Ishikawa (cell line): Measurements from ENCODE around the gene TREX2.

Experiments
- CEBPB ChIP-seq: IDR thresholded peaks from 2 replicates; pipeline ENCODE4 v1.6.1; 2012
- CREB1 ChIP-seq: IDR thresholded peaks from 2 replicates; pipeline ENCODE4 v1.6.1; 2012; ENCODE audit warnings: low read depth
- EGR1 ChIP-seq: IDR thresholded peaks from 2 replicates; pipeline ENCODE4 v1.6.1; 2012
- EP300 ChIP-seq: IDR thresholded peaks from 2 replicates; pipeline ENCODE4 v1.6.1; 2012; ENCODE audit warnings: borderline replicate concordance
- FOXM1 ChIP-seq: IDR thresholded peaks from 2 replicates; pipeline ENCODE4 v1.6.1; 2012; ENCODE audit warnings: low read depth, borderline replicate concordance
- NFIC ChIP-seq: IDR thresholded peaks from 2 replicates; pipeline ENCODE4 v1.6.1; 2012
- RAD21 ChIP-seq: IDR thresholded peaks from 2 replicates; pipeline ENCODE4 v1.6.1; 2012; ENCODE audit warnings: low read depth
- TAF1 ChIP-seq: IDR thresholded peaks from 2 replicates; pipeline ENCODE4 v1.6.1; 2012; ENCODE audit warnings: low read depth, mild to moderate bottlenecking
- TCF12 ChIP-seq: IDR thresholded peaks from 2 replicates; pipeline ENCODE4 v1.6.1; 2012; ENCODE audit warnings: low read depth
- TEAD4 ChIP-seq: IDR thresholded peaks from 2 replicates; pipeline ENCODE4 v1.6.1; 2012
- YY1 ChIP-seq: IDR thresholded peaks from 2 replicates; pipeline ENCODE4 v1.6.1; 2012; ENCODE audit warnings: low read depth
- ZBTB7A ChIP-seq: IDR thresholded peaks from 2 replicates; pipeline ENCODE4 v1.6.1; 2012; ENCODE audit warnings: low read depth
- TF ChIP-seq, protein P1 (sequence below): IDR thresholded peaks from 2 replicates; pipeline ENCODE4 v1.6.1; 2012
- TF ChIP-seq, protein P2 (sequence below): IDR thresholded peaks from 2 replicates; pipeline ENCODE4 v1.6.1; 2012
- TF ChIP-seq, protein P3 (sequence below): IDR thresholded peaks from 2 replicates; pipeline ENCODE4 v1.6.1; 2012; ENCODE audit warnings: low read depth, mild to moderate bottlenecking

TREX2 gene, protein sequence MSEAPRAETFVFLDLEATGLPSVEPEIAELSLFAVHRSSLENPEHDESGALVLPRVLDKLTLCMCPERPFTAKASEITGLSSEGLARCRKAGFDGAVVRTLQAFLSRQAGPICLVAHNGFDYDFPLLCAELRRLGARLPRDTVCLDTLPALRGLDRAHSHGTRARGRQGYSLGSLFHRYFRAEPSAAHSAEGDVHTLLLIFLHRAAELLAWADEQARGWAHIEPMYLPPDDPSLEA

GRCh38 chrX:153445856-153446635 lies at the start of gene TREX2:
Gene TREX2, minus strand, starts transcription at chrX:153446056. Its CDS starts 626 bp downstream, at chrX:153445430.
- TF ChIP-seq YY1 = no peak
- no peak for TF ChIP-seq CREB1
- no peak for TF ChIP-seq TCF12
- no peak for TF ChIP-seq ZBTB7A
- TF ChIP-seq TEAD4 = no peak
- no peak for TF ChIP-seq NFIC
- no peak for TF ChIP-seq EGR1
- TF ChIP-seq TAF1 = no peak
- no peak for TF ChIP-seq RAD21
- TF ChIP-seq, protein P1, sequence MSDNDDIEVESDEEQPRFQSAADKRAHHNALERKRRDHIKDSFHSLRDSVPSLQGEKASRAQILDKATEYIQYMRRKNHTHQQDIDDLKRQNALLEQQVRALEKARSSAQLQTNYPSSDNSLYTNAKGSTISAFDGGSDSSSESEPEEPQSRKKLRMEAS = no peak
- no peak for TF ChIP-seq CEBPB
- TF ChIP-seq, protein P2, sequence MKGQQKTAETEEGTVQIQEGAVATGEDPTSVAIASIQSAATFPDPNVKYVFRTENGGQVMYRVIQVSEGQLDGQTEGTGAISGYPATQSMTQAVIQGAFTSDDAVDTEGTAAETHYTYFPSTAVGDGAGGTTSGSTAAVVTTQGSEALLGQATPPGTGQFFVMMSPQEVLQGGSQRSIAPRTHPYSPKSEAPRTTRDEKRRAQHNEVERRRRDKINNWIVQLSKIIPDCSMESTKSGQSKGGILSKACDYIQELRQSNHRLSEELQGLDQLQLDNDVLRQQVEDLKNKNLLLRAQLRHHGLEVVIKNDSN = no peak
- TF ChIP-seq FOXM1 = no peak
- TF ChIP-seq, protein P3, sequence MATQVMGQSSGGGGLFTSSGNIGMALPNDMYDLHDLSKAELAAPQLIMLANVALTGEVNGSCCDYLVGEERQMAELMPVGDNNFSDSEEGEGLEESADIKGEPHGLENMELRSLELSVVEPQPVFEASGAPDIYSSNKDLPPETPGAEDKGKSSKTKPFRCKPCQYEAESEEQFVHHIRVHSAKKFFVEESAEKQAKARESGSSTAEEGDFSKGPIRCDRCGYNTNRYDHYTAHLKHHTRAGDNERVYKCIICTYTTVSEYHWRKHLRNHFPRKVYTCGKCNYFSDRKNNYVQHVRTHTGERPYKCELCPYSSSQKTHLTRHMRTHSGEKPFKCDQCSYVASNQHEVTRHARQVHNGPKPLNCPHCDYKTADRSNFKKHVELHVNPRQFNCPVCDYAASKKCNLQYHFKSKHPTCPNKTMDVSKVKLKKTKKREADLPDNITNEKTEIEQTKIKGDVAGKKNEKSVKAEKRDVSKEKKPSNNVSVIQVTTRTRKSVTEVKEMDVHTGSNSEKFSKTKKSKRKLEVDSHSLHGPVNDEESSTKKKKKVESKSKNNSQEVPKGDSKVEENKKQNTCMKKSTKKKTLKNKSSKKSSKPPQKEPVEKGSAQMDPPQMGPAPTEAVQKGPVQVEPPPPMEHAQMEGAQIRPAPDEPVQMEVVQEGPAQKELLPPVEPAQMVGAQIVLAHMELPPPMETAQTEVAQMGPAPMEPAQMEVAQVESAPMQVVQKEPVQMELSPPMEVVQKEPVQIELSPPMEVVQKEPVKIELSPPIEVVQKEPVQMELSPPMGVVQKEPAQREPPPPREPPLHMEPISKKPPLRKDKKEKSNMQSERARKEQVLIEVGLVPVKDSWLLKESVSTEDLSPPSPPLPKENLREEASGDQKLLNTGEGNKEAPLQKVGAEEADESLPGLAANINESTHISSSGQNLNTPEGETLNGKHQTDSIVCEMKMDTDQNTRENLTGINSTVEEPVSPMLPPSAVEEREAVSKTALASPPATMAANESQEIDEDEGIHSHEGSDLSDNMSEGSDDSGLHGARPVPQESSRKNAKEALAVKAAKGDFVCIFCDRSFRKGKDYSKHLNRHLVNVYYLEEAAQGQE = no peak
- no peak for TF ChIP-seq EP300

GRCh38 chrX:153495362-153495751 lies 49.5 kb upstream of the TREX2 start:
- no peak for TF ChIP-seq FOXM1
- TF ChIP-seq EP300 = no peak
- no peak for TF ChIP-seq CREB1
- no peak for TF ChIP-seq ZBTB7A
- TF ChIP-seq TAF1 = no peak

- no peak for TF ChIP-seq TCF12
- TF ChIP-seq CREB1 = no peak
- no peak for TF ChIP-seq NFIC
- no peak for TF ChIP-seq EGR1
- TF ChIP-seq, protein P3 = no peak
- no peak for TF ChIP-seq TEAD4
- TF ChIP-seq RAD21 = no peak
- no peak for TF ChIP-seq FOXM1
- TF ChIP-seq ZBTB7A = no peak
- no peak for TF ChIP-seq CEBPB
- TF ChIP-seq TAF1 = no peak
- TF ChIP-seq, protein P2 = no peak
- no peak for TF ChIP-seq EP300
- TF ChIP-seq, protein P1 = no peak
- no peak for TF ChIP-seq YY1
Measured at GRCh38 chrX:153494541-153495361, 48.9 kb upstream of the TREX2 start, which contains the start of gene BGN. Gene BGN, plus strand, starts transcription at chrX:153494980. Its CDS starts 9,652 bp downstream, at chrX:153504632.

- TF ChIP-seq NFIC = no peak
Measured at GRCh38 chrX:153494061-153494460, 48.2 kb upstream of the TREX2 start.

- TF ChIP-seq NFIC (no peak), TAF1 (no peak), CREB1 (no peak), YY1 (no peak), TCF12 (no peak), ZBTB7A (no peak), FOXM1 (no peak), CEBPB (no peak), TEAD4 (no peak), EGR1 (no peak), EP300 (no peak), RAD21 (no peak)
- TF ChIP-seq, protein P2 = no peak
- TF ChIP-seq, protein P3 = no peak
- TF ChIP-seq, protein P1 = no peak
Measured at GRCh38 chrX:153493085-153493484, 47.2 kb upstream of the TREX2 start.
